GM12801 (cell line): Measurements from ENCODE around the gene BHLHE23.

Source experiments
- TF ChIP-seq, protein P1 (sequence below): IDR thresholded peaks from one replicate; pipeline ENCODE4 v1.5.1; 2011; ENCODE audit warnings: control low read depth; ENCODE audit not compliant: insufficient read length; ENCODE audit errors: extremely low read depth

BHLHE23 gene

DNA sequence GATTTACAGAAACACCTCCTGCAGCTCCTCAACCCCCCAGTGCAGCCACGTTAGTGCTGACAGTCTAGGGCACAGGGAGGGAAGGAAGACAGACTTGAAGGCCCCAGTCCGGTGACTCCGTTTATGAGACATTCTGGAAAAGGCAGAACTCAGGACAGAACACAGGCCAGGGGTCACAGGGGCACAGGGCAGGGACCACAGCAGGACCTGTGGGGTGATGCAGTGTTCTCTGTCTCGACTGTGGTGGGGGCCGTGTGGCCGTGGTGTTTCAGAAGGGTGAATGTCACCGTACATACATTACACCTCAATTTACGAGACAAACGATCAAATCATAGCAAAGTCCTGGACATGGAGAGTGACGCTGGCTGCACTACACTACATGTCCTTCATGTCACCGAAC, 11.3 kb downstream of the BHLHE23 start:
- TF ChIP-seq, protein P1, sequence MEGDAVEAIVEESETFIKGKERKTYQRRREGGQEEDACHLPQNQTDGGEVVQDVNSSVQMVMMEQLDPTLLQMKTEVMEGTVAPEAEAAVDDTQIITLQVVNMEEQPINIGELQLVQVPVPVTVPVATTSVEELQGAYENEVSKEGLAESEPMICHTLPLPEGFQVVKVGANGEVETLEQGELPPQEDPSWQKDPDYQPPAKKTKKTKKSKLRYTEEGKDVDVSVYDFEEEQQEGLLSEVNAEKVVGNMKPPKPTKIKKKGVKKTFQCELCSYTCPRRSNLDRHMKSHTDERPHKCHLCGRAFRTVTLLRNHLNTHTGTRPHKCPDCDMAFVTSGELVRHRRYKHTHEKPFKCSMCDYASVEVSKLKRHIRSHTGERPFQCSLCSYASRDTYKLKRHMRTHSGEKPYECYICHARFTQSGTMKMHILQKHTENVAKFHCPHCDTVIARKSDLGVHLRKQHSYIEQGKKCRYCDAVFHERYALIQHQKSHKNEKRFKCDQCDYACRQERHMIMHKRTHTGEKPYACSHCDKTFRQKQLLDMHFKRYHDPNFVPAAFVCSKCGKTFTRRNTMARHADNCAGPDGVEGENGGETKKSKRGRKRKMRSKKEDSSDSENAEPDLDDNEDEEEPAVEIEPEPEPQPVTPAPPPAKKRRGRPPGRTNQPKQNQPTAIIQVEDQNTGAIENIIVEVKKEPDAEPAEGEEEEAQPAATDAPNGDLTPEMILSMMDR, result no peak

DNA sequence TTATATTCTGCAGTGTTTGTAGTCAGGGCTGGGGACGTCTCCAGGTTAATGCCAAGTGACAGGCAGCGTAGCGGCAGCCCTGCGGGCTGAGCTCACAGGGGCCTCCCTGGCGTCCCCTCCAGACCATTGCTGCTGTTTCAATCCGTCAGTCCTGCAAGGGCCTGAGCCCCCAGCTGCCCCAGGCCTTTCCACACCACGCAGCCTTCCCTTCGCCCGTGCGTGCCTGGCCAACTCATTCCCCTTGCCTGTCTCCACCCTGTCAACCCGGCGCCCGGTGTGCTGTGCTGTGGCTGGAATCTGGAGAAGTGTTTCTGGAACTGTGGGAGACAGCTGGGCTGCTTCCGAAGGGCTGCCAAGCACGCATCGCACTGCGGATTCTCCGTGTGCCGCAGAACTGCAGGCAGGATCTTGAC, 11.9 kb downstream of the BHLHE23 start:
- TF ChIP-seq, protein P1, result no peak

DNA sequence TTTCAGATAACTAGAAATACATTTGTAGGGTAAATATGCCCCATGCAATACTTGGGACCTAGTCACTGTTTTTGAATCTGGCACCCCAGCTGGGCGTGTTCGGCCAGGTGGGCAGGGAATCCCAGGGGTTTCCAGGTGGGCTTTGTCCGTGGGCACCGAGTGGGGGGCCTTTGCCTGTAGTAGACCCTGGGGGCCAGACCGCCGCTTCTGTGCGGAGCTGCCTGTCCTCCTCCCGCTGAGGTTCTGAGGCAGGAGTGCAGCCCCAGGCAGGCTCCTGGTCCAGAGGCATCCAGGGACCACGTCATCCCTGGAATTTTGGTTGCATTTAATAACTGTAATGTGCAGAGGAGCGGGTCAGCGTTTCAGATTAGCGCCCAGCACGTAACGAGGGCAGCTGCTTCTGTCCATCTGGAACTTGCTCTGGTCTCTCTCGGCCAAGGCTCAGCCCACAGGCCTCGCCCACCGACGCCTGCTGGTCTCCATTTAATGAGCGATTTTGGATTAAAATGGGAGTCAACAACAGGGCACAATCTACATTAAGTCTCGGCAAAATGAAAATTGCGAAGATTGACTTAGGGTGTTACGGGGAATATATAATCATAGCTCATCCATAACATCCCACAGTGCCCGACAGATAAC, 12.8 kb downstream of the BHLHE23 start:
- TF ChIP-seq, protein P1, result no peak

DNA sequence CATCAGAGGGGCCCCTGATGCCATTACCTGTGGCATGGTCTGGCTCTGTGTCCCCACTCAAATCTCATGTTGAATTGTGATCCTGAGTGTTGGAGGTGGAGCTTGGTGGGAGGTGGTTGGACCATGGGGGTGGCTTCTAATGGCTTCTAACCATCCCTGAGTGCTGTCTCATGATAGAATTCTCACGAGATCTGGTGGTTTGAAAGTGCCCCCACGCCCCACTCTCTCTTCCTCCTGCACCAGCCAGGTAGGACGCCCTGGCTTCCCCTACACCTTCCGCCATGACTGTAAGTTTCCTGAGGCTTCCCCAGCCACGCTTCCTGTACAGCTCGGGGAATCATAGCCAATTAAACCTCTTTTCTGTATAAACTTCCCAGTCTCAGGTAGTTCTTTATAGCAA, 14.9 kb downstream of the BHLHE23 start:
- TF ChIP-seq, protein P1, result no peak

DNA sequence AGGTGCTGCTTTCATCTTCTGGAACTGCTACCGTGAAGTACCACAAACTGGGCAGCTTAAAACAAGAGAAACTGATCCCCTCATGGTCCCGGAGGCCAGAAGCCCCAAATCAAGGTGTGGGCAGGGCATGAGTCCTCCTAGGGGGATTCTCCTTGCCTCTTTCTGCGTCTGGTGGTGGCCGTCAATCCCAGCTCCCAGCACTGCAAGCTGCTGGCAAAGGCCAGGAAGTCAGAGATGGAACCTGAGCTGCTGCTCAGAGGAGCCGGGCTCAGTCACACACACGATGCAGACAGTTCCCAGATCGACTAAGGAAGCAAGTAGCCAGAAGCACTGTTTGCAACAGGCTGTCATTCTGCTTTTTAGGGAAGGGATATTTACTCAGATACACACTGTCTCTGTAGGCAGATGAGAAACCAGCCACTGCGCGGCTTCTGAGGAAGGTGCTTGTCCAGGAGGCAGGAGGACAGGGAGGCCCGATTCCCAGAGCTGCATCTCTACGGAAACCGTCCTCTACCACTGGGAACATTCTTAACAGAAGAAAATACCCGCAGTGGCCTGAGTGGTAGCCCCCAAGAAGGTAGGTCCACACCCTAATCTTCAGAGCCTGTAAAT, 15.5 kb downstream of the BHLHE23 start:
- TF ChIP-seq, protein P1, result no peak

DNA sequence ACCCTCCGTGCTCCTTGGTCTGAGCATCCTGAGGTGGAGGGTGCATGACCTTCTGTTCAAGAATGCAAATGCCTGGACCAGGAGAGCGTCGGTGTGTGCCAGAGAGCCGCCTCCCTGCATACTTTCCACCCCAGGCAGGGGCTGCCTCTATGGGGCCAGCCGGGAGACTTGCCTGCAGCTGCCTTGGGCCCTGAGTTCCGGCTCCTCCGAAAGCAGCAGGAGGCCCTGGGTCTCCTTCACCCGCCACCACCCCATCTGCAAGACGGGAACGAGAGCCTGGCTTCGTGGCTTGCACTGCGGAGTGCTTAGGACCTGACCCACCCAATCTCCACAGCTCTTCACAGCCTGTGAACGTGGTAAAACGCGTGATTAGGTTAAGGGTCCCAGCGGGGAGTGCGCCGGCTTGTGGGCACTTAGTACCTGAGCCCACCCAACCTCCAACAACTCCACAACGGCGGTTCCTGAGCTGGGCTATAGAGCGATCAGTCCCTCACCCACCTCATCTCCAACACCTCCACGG, 16.4 kb downstream of the BHLHE23 start:
- TF ChIP-seq, protein P1, result no peak

DNA sequence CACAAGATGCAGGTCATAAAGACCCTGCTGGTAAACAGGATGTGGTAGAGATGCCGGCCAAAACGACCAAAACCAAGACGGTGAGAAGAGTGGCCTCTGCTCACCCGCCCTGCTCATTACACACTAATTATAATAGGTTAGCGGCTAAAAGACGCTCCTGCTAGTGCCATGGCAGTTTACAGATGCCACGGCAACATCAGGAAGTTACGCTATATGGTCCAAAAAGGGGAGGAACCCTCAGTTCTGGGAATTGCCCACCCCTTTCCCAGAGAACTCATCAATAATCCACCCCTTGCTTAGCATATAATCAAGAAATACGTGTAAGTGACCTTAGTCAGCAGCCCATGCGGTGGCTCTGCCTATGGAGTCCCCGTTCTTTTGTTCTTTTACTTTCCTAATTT, 17.6 kb downstream of the BHLHE23 start:
- TF ChIP-seq, protein P1, result no peak
